ENCODE data around the gene FNDC8.

DNA sequence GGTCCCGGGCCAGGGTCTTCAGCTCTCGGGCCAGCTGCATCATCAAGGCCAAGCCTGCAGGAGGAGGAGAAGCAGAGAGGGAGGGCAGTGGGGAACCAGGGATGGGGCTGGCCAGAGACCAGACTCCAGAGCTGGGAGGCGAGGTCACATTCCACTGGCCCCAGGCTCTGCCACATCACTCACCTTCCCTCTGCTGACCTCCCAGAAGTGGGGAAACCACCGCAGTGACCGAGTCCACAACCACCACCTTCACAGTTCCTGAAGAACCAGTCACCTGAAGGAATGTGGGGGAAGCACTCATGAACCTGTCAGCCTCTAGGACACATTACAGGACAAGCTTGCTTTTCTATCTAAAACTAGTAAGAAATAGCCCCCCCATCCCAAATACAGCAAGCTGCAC, 18.1 kb upstream of the FNDC8 start:
- TF ChIP-seq CTCF (IDR thresholded peaks at IDR 0.05; ENCODE audit: control extremely low read depth in 1 of 3, insufficient read depth in 1 of 3, low read depth in 1 of 3, low read length in 3 of 3): no peak
- no peak for TF ChIP-seq JUND (IDR thresholded peaks at IDR 0.05; ENCODE audit: low read length)
- no peak for TF ChIP-seq POLR2AphosphoS5 (IDR thresholded peaks at IDR 0.05; ENCODE audit: low read depth, low read length)
- TF ChIP-seq EP300 (IDR thresholded peaks at IDR 0.05; ENCODE audit: borderline replicate concordance in 1 of 2, low read depth in 2 of 2, low read length in 2 of 2): no peak
- no peak for TF ChIP-seq EZH2 (IDR thresholded peaks at IDR 0.05; ENCODE audit: low read depth, low read length, severe bottlenecking)
- TF ChIP-seq POLR2A (IDR thresholded peaks at IDR 0.05; ENCODE audit: control extremely low read depth in 1 of 2, low read depth in 2 of 2, low read length in 2 of 2): no peak
- no peak for TF ChIP-seq GABPA (IDR thresholded peaks at IDR 0.05; ENCODE audit: borderline replicate concordance, insufficient read depth, low read length)
- TF ChIP-seq, protein P1, sequence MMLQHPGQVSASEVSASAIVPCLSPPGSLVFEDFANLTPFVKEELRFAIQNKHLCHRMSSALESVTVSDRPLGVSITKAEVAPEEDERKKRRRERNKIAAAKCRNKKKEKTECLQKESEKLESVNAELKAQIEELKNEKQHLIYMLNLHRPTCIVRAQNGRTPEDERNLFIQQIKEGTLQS (IDR thresholded peaks at IDR 0.05; ENCODE audit: insufficient read depth, low read depth, low read length): no peak
- TF ChIP-seq ASH2L (IDR thresholded peaks at IDR 0.05; ENCODE audit: low read length): no peak
- no peak for TF ChIP-seq SUZ12 (IDR thresholded peaks at IDR 0.05; ENCODE audit: low read length)
- TF ChIP-seq TAF1 (IDR thresholded peaks at IDR 0.05; ENCODE audit: low read depth, low read length): no peak
- no peak for TF ChIP-seq KDM5A (IDR thresholded peaks at IDR 0.05; ENCODE audit: low read length)
- TF ChIP-seq EGR1 (IDR thresholded peaks at IDR 0.05; ENCODE audit: borderline replicate concordance, low read depth, low read length): no peak
- no peak for TF ChIP-seq BRCA1 (IDR thresholded peaks at IDR 0.05; ENCODE audit: low read depth, low read length)
